ENCODE measurements around the gene ARHGAP26.

ARHGAP26 gene

DNA sequence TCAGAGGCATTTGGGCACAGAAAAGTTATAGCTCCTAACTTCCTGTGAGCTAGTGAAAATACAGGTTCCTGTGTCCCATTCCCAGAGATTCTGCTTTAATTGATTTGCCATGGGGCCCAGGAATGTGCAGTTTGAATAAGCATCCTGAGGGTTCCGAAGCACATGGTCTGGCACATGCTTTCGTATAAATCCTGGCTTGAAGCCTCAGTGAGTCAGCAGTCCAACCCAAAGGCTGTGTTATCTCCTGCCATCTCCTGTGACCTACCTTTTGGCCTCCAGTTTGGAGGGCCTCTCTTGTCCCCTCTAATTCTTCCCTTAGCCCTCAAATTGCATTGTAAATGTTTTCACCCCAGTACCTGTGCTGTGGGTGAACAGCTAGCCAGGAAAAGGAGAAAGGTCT lies 449.5 kb downstream of the ARHGAP26 start:
- no peak for DNase-seq (ENCODE audit: low read depth in 2 of 2)

DNA sequence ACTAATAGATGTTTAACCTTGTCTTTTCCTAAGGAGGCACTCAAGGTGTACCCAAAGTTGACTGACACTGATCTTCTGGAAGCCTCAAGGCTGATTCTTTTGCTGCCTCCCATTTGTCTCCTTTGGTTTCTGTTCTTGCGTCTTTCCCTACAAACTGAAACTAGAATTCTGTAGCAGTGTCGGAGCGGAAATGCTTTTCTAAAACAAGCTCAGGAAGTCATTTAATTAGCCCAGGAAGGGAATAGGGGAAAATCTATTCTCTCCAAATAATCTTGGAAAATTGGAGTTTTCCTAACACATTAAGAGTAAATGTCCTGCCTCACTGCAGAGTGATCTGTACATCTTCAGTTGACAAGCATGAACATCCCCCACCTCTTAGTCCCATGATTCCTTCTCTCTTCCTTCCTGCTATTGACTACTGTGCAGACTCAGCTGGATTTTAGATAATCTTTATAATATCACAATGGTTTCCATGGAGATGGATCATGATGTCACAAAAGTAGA lies 450.6 kb downstream of the ARHGAP26 start:
- DNase-seq (ENCODE audit: low read depth in 2 of 2), result no peak

DNA sequence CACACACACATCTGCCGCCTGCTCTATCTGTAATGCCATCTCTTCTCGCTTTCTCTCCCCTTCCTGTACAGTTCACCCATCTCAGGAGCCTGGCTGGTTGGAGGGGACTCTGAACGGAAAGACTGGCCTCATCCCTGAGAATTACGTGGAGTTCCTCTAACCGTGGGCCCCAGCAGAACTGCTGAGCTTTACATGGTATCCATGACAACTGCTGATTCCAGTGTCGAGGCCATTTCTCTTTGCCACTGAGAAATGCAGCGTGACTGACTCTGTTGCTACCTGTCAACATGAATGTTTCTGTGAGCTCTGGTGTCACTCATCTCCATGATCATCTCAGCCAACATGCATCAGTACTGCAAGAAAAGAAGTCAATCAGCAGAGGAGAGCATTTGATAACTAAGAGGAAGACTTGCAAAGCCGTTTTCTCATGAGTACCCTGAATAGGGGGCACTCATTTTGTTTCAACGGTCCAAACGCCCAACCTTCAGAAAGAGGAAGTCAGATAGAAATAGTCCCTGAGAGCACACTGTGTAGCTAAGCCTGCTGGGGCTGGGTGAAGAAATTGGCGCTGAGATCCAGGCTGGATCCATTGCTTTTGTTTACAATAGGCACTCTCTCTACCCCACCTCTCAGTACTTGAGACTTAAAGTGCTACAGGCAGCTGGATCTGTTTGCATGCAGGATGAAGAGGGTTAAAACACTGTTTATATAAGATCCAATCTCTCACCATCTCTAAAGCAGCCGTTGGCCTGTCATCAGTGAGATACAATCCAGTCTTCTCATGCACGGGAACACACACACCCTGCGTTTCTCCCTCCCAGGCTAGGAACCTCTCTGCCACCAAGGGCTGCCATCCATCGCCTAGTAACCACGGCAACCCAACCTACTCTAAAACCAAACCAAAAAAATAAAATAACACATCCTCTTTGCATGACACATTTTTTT lies 452.4 kb downstream of the ARHGAP26 start:
- DNase-seq (ENCODE audit: low read depth in 2 of 2), result no peak

DNA sequence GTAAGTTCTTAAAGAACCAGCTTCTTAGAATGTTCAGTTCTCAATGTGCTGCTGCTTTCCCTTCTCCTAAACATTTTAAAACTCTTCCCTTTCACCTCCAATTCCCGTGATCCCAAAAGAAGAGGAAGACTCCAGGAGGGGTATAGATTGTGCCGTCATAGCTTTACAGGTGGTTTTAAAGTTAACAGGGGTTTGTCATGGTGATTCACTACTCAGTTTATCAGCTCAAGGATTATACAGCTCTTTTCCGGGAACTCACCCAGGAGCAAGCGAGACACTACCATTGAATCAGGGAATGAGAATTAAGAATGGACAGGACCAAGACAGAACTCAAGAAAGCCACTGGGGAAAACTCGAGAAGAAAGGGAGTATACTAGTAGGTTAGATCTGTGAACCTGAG lies 454.5 kb downstream of the ARHGAP26 start:
- DNase-seq (ENCODE audit: low read depth in 2 of 2), result no peak

DNA sequence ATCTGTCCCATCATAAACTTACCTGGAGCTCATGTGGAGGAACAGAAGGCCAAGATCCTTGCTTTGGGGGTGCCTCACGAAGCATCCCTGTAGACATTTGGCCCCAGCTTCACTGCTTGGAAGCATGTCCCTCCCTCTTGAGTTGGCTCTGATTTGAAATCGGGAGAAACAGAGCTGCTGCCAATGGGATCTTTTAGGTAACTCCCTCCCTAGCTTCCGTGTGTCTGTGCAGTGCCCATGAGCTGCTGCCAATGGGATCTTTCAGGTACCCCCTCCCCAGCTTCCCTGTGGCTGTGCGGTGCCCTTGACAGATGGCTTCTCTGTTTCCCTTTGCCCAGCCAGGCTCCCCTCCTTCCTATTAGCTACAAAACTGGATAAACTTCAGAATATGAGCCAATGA lies 455.3 kb downstream of the ARHGAP26 start:
- DNase-seq (ENCODE audit: low read depth in 2 of 2), result no peak

DNA sequence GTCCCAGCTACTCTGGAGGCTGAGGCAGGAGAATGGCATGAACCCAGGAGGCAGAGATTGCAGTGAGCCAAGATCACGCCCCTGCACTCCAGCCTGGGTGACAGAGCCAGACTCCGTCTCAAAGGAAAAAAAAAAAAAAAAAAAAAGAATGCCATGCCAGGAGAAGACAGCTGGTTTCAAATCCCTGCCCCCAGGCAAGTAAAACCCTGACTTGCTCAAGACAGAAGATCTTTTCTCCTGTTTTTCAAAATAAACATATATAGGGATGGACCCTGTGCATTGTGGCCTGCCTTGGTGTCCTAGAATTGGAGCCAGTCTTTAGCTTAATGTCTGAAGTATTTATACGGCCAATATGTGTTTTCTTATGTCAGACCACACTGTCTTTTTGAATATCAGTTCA lies 456.2 kb downstream of the ARHGAP26 start:
- no peak for DNase-seq (ENCODE audit: low read depth in 2 of 2)

DNA sequence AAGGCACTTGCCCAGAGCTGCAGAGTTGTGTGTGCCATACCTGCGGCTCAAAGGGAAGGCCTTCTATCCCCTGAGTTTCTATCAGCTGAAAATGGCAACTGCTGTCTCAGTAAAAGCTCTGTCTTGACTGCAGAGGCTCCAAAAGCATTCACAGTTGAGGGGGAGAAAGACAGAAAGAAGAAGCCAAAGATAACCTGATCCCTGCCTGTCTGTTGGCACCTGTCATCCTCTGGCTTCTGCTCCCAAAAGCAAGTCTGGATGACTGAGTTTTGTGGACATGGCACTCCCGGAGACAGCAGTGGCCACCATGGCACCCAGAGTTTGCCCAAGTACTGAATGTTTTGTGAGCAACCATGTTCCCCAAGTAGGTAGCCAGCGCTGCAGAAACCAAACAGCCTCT lies 456.7 kb downstream of the ARHGAP26 start:
- no peak for DNase-seq (ENCODE audit: low read depth in 2 of 2)

DNA sequence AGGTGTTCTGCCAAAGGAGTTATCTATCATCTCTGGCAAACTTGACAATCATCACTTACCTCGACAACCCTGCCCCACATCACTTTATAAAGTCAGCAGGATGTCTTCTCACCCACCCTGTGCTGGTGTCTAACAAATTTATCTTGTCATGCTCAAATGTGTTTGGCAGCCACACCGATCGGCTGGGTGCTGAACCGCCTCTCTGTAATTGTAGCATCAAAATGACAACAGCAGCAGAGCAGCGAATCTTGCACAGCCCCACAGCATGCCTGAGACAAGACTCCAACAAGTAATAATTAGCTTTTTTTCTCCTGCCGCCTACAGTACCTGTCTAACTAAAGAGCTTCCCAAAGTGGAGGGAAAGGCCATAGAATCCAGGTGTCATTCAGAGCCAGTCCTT lies 457.1 kb downstream of the ARHGAP26 start:
- DNase-seq (ENCODE audit: low read depth in 2 of 2), result no peak

DNA sequence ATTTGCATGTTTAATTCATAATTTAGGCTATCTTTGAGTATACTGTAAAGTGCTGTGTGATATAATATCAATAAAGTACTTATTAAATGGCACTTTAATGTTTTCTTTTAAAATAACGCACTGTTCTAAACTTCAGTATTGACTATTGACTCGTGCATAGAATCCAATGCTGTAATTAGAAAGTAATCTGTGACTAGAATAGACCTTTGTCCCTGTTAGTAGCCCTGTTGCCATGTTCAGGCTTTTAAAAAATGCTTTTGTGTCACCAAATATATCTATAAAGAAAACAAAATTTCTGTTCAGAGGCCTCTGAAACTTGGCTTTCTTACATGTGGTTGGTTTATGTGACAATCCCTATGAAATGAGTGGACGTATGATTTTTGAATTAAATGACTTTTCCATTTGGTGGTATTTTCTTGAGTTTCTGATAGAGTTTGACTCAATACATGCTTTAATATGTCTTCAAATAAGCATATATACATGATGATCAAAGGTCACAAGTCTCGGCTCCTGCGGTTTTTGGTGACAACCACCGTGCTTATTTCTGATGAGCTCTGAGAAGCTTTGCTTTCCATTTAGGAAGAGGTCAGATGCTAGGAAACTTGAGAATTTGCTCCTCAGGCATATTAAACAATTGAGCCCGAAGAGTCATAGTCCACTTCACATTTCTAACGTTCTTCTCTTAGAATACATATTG lies 458.6 kb downstream of the ARHGAP26 start:
- no peak for DNase-seq (ENCODE audit: low read depth in 2 of 2)

DNA sequence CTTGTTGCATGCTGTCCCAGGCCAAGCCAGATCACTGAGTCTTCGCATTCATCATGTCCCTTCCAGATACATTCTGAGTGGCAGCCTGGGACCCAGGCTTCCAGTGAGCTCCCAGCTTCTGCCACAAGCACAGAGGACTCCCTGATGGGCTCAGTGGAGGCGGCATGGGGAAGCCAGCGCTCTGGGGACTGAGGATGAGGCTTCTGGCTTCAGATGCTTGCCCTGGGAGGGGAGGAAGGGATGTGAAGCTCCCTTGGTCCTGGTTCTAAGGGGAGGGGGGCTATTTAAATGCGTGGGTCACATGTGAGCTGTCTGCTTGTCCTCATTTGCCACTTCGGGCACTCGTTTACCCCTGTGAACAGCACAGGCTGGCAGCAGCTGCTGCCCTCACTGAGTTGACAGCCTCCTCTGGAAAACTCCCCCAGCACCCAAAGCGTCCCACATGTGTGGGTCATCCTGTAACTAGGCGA lies 459.3 kb downstream of the ARHGAP26 start:
- DNase-seq (ENCODE audit: low read depth in 2 of 2), result no peak

DNA sequence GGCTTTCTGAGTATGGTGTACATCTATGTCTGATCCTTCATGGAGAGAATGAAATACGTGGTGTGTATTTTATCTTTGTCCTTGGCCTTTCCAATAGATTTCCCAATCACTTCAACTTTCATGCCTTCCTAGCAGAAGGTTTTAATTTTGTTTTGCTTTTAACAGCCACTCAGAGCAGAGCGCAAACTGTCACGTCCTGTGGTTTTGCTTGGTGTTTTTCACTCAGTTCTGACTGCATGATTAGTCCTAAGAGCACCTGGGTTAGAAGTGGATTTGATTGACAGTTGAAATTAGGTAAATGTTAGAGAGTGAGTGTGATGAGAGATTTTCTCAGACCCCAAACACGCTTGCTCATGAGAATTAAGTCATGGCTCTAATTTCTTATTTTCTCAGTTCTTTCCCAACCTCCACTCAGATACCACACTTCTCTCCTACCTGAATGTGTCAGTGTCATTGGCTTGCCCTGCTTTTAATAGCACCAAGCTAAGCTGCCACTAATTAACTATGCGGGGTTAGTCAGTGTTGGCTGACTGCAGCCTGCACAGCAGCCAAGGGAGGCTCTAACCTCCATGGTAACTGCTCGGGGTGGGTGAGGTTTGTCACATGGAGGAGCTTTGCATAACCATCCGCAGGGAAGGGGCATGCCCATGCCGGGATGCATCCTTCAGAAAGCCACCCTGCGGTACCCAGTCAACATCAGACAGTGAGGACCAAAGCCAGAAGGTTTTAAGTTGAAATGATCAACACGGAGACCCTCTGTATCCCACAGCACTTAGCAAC lies 459.9 kb downstream of the ARHGAP26 start:
- no peak for DNase-seq (ENCODE audit: low read depth in 2 of 2)

DNA sequence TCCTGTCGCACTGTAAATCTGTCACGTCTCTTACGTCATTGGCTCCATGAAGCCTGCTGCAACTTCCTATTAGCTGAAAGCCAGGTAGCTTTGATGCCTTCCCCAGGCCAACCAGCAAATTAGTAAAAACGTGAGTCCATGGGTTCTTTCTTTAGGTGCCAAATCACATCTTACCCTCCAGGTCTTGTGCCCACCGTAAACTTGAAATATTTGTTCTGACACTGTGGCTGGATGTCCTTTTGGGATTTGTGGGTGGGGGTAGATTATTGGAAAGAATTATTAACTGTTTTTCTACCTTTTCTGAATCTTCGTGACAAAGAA lies 460.5 kb downstream of the ARHGAP26 start:
- no peak for DNase-seq (ENCODE audit: low read depth in 2 of 2)

DNA sequence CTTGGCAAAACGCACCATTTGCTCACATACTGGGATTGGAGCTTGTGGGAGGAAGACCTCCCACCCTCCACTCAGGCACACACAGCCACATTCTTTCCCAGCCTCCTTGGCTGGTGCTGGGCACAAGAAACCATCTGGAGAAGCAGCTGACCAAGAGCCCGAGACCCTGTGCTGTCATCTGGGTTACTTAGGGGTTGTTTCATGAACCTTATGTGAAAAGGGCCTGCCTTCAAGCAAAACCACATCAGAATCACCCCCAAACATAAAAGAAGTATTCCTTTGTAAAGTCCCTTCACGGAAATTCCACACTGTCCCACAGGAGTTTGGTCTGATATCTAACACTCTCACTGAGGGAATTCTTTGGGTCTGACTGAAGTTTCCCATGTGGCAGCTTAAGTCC lies 461.2 kb downstream of the ARHGAP26 start:
- no peak for DNase-seq (ENCODE audit: low read depth in 2 of 2)

DNA sequence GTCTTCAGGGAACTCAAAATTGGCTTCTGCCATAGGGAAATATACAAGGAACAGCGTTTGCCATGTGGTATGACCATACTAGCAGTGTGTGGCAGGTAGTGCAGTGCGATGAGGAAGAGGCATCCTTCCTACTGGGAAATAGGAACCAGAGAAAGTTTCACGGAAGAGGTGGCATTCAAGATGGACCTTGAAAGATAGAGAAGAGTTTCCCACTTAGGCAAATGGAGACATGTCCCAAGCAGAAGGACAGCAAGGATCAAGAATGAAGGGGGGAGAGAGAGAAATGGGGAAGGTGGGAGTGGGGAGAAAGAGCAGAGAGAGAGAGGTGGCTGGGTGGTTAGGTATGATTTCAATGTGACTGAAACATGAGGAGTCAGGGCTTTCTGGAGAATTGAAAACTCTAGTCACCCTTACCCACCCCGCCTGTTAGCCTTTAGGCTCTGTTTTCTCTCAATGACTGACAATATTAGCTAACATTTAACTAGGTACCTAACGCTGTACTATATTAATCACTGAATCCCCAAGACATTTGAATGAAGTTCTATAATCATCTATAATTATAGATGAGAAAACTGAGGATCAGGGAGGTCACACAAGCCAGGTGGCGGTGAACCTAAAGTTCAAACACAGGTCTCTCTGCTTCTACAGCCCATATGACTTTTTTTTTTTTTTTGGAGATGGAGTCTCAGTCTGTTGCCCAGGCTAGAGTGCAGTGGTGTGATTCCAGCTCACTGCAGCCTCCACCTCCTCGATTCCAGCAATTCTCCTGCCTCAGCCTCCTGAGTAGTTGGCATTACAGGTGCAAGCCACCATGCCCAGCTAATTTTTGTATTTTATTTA lies 462.0 kb downstream of the ARHGAP26 start:
- no peak for DNase-seq (ENCODE audit: low read depth in 2 of 2)

DNA sequence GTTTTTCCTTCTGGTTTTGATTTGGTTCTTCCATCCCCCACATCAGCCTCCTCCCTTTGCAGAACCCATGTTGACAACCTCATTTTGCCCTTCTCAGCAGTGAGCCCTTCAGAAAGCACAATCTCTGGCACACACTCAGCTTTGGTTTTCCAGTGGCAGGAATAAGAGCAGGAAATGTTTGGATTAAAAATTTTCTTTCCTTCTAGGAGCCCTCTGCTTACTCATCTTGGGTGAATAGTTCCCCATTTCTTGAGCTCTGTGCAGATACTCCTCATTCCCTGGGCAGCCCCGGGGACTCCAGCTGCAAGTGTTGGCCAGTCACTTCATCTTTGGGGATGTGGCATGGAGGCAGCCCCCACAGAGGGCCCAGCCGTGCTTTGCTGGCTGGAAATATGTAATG lies 462.9 kb downstream of the ARHGAP26 start:
- DNase-seq (ENCODE audit: low read depth in 2 of 2), result no peak

DNA sequence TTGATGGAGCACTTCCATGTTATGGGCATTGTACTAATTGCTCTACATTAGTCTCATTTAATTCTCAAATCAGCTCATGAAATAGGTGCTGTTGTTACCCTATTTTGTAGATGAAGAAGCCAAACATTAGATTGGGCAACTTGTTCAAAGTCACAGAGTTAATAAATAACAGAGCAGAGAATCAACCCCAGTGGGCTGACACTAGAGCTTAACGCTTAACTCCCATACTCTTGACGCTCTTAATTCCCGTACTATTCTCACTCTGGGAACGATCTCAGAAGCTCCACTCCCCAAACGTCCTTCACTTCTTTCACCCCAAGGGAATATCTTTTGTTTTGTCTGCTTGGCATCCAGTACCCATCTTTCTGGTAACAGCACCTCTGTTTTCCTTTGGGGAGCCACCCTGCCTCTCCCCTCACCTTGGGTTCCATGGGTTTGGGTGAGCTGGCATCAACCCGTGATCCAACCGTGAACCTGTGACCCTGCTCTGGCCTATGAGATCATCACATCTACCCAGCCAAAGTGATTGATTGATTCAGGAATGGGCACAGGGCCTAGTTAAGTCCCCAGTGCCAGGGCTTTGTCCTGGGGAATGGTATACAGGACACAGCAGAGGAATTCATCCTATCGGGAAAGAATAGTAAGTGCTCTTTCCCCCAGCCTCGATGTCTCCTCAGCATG lies 464.1 kb downstream of the ARHGAP26 start:
- no peak for DNase-seq (ENCODE audit: low read depth in 2 of 2)

DNA sequence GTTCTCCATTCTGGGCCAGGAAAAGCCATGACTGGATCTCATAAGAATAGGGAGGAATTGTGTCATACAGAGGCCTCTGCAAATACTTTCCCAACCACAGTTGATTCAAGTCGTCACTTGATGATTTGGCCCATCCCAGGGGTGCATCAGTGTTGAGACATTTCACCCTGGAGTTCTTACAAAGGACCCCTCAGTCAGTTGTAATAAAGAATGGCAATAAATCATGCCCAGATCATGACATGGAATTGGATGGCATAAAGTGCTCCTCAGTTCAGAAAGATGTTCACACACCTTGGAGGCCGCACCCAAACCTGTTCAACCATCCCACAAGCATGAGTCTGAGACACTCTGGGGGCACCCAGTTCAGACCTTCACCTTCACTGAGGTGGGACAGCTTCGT lies 465.2 kb downstream of the ARHGAP26 start:
- no peak for DNase-seq (ENCODE audit: low read depth in 2 of 2)

DNA sequence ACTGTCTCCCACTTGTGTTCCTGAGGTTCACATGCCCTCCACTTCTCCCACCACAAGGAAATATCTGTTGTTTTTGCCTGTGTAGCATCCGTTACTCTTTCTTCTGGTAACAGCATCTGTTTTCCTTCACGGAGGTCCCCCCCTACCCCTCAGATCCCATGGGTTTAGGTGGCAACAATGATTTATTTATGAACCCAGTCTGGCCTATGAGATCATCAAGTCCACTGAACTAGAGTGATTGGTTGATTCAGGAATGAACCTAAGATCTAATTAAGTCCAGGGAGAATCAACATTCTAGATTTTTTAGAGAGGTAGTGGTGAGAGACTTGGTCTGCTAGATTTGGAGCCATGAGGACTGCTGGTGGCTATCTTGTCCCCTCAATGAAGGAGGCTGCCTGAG lies 466.5 kb downstream of the ARHGAP26 start:
- no peak for DNase-seq (ENCODE audit: low read depth in 2 of 2)

DNA sequence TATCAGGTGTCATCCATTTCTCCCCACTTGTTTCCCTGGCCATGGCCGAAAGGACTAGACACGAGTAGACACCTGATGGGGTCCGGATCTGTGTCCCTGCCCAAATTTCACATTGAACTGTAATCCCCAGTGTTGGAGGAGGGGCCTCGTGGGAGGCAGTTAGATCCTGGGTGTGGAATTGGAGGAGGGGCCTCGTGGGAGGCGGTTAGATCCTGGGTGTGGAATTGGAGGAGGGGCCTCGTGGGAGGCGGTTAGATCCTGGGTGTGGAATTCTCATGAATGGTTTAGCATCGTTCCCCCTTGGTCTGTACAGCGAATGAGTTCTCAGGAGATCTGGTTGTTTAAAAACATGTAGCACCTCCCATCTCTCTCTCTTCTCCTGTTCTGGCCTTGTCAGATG lies 467.5 kb downstream of the ARHGAP26 start:
- no peak for DNase-seq (ENCODE audit: low read depth in 2 of 2)

DNA sequence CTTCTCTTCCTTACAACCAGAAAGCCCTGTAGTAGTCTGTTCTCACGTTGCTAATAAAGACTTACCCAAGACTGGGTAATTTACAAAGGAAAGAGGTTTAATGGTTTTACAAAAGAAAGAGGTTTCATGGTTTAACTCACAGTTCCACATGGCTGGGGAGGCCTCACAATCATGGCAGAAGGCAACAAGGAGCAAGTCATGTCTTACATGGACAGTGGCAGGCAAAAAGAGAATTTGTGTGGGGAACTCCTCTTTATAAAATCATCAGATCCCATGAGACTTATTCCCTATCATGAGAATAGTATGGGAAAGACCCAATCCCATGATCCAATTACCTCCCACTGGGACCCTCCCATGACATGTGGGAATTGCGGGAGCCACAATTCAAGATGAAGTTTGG lies 468.4 kb downstream of the ARHGAP26 start:
- no peak for DNase-seq (ENCODE audit: low read depth in 2 of 2)

All from stimulated activated CD8-positive, alpha-beta memory T cell treated with anti-CD3 and anti-CD28 coated beads, Interleukin-15, amount 100 ng/mL, for 4 hours (primary cell).